AG04450 (cell line): ENCODE results near the gene ADAM15. TPM values are rescaled to one million over a fixed set of nuclear protein-coding genes. Genes with fewer than 3 reads are reported as not detected.
A peak's percentile ranks its signal among the peaks of the same experiment; 100 is the strongest.

Source experiments
- CTCF ChIA-PET: fragments of 300-600, 350-600 bp; formaldehyde crosslinking; extraction: SDS; loops from one replicate; lab custom pipeline; 2022; ENCODE audit warnings: antibody characterized with exemption, inconsistent platforms; lab: Charles Lee
- POLR2A ChIA-PET: fragments of 350-600 bp; formaldehyde crosslinking; extraction: SDS; loops from one replicate; lab custom pipeline; 2021; ENCODE audit warnings: antibody characterized with exemption, inconsistent platforms; lab: Yijun Ruan, JAX
- DNase-seq: peaks from one replicate; pipeline ENCODE4 v3.0.0-alpha.2; 2011; ENCODE audit warnings: low read depth, low spot score
- H3K27ac ChIP-seq: one replicate; pipeline ENCODE4 v1.5.1; 2012; ENCODE audit warnings: low read depth, low read length, control low read depth
- H3K27me3 ChIP-seq: one replicate; pipeline ENCODE4 v1.6.0; 2012; ENCODE audit warnings: low read length; ENCODE audit not compliant: control insufficient read depth, insufficient read depth
- H3K4me3 ChIP-seq: 2 replicates; pipeline ENCODE4 v1.5.1; 2011; ENCODE audit warnings: mild to moderate bottlenecking, low read depth, low read length, control low read depth
- H3K9me3 ChIP-seq: 2 replicates; pipeline ENCODE4 v1.5.1; 2012; ENCODE audit warnings: low read length; ENCODE audit not compliant: control insufficient read depth, insufficient read depth
- polyA plus RNA-seq: library from polyadenylated mRNA; depleted of rRNA; stranded (reverse); fragments of >200 nt; gene quantifications from 2 replicates; pipeline ENCODE4 v1.2.3, GENCODE V29; 2011
- TF ChIP-seq, protein P1 (sequence below): IDR thresholded peaks from 2 replicates; pipeline ENCODE4 v1.5.1; 2011; ENCODE audit warnings: low read depth, low read length, control low read depth, inconsistent platforms

Gene ADAM15
- polyA plus RNA-seq, 1 experiment = 25.9 TPM

DNA sequence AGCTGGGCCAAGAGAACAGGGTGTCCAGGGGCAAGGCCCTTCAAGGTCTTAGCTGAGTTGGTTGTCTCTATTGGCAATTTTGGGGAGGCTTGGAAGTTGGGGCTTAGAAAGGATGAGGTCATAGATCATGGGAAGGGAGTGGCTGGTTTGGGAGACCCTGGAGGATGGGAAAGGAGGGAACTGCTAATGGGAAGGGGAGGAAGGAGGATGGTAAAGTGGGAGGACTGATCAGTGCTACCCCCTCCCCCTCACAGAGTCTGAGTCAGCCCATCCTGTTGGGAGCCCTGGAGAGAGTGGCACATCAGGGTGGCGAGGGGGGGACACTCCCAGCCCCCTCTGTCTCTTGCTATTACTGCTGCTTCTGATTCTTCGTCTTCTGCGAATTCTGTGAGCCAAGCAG lies 17.5 kb downstream of the ADAM15 start:
- H3K4me3 ChIP-seq = no peak overlapping the region
- no peak overlapping the region for H3K27ac ChIP-seq
- CTCF ChIA-PET = interaction anchor here (0.9 to 3.2 kb wide), 4 partner anchors 17 to 73 kb away, joined by 3 to 9 read pairs (median 7); no protein-coding TSS in a partner anchor
- no peak for DNase-seq
- peaks cover 3% of the 10 kb centered on the region for H3K27me3 ChIP-seq
- no peaks in the 10 kb centered on the region for H3K9me3 ChIP-seq
- POLR2A ChIA-PET = no interaction called here
- TF ChIP-seq, protein P1, sequence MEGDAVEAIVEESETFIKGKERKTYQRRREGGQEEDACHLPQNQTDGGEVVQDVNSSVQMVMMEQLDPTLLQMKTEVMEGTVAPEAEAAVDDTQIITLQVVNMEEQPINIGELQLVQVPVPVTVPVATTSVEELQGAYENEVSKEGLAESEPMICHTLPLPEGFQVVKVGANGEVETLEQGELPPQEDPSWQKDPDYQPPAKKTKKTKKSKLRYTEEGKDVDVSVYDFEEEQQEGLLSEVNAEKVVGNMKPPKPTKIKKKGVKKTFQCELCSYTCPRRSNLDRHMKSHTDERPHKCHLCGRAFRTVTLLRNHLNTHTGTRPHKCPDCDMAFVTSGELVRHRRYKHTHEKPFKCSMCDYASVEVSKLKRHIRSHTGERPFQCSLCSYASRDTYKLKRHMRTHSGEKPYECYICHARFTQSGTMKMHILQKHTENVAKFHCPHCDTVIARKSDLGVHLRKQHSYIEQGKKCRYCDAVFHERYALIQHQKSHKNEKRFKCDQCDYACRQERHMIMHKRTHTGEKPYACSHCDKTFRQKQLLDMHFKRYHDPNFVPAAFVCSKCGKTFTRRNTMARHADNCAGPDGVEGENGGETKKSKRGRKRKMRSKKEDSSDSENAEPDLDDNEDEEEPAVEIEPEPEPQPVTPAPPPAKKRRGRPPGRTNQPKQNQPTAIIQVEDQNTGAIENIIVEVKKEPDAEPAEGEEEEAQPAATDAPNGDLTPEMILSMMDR = no peak

DNA sequence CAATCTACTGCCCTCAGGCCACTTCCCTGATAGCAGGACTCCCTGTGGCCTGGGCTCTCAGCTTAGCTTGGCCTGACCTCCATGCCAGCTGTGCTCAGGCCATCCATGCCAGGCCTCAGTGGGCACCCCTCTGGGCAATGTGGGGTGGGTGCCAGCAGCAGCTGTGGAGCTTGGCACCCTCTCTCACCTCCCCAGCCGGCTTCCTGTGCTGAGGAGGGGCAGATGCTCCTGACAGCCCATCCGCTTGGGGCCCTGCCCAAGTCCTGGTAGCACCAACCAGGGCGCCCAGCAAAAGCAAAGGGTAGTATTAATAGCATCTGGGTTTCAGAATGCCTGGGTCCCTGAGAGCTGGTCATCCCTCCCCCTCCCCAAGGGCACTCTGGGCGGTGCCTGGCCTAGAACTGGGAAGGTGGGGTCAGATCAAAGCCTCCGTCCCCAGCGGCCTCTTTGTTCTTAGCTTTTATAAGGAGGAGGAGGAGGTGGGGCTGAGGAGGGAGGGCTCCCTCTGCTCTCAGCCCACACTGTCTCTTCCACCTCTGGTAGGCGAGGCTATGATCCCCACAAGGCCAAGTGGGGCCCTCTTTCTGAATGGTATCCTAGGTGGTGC lies 18.5 kb downstream of the ADAM15 start:
- no peak for DNase-seq
- TF ChIP-seq, protein P1 = no peak
- ChIA-PET CTCF (interaction anchor here (3.2 kb wide), 1 partner anchor 52 kb away, joined by 9 read pairs; no protein-coding TSS in a partner anchor), POLR2A (no interaction called here)
- Histone ChIP-seq H3K9me3 (no peaks in the 10 kb centered on the region), H3K27ac (no peak overlapping the region), H3K27me3 (peaks cover 7% of the 10 kb centered on the region), H3K4me3 (no peak overlapping the region)

DNA sequence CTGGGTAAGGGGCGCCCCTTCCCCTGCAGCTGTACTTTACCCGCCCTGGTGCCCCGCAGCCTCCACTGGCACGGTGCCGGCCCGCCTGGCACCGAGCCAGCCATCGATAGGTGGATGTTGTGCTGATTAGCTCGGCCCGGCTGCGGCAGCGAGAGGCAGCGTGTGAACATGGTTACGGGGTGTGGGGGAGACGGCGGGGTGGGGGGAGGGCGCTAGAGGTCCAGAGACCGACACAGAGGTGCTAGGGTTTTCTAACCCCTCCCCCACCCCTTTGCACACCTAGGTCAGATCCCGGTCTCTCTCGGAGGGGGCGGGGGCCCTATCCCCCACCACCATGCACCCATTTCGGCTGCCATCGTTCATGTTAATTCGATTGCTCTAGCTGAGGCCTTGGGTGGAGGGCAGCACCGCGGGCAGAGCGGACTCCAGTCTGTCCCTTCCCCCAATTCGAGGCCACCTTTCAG lies 19.1 kb downstream of the ADAM15 start:
- CTCF ChIA-PET = interaction anchor here (1.0 to 3.2 kb wide), 3 partner anchors 15 to 53 kb away, joined by 4 to 9 read pairs (median 6); no protein-coding TSS in a partner anchor
- TF ChIP-seq, protein P1 = no peak
- no peak overlapping the region for H3K27ac ChIP-seq
- H3K4me3 ChIP-seq = no peak overlapping the region; the same call in 1 of the 2 replicates
- no peaks in the 10 kb centered on the region for H3K9me3 ChIP-seq
- H3K27me3 ChIP-seq = peaks cover 12% of the 10 kb centered on the region
- no peak for DNase-seq
- POLR2A ChIA-PET = no interaction called here

DNA sequence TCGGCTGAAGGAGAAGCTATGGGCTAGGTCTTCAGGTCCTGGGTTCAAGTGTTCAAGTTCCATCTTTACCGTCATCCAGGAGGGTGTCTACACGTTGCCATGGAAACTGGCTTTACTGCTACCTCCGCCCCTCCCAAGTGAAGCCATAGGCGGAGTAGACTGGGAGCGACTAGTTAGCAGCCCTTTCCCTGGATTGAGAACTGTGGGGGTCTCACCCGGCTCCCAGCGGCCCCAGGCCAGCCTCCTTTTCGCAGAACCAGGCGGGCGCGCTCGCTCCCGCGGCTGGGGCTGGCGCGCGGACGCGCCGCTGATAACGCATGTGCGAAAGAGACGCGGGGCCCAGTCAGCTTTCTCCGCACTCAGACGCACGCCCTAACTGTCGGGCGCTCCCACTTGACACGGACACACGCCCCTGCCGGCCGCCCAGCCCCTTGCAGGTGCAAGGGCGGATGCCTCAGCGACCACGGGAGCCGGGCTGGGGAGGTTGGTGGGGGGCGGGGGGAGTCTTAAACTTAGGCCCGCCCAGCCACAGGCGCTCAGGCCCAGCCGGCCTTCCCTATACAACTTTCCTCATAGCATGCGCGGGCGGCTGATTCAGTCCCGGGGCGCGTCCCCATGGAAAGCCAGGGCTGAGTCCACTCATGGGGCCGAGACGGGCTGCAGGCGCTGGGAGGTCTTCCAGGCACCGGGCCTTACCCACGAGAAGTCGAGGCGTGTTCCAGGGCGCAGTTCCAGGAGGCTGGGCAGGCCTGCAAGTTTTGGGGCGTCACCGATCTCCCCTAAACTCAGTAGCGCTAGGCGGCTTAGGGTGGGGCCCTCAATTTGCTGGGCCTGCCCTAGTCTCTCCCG lies 19.8 kb downstream of the ADAM15 start:
- DNase-seq = no peak
- Histone ChIP-seq H3K4me3 (peak overlapping the region; percentile 46), H3K27me3 (peaks cover 14% of the 10 kb centered on the region), H3K27ac (no peak overlapping the region), H3K9me3 (no peaks in the 10 kb centered on the region)
- TF ChIP-seq, protein P1 = peak; percentile 37; the same call in 1 of the 2 replicates
- ChIA-PET POLR2A (no interaction called here), CTCF (interaction anchor here (1.0 kb wide), 3 partner anchors 10 to 27 kb away, joined by 3 to 6 read pairs (median 4); no protein-coding TSS in a partner anchor)
